GM21381 (cell line): ENCODE measurements around the gene MCM10.

ENCODE experiments used
- ATAC-seq: cut with Tn5 transposase; IDR thresholded peaks from one replicate; pipeline ENCODE4 v1.9.1; 2021; ENCODE audit warnings: mild to moderate bottlenecking, moderate library complexity; ENCODE audit not compliant: unreplicated experiment

The MCM10 gene

DNA sequence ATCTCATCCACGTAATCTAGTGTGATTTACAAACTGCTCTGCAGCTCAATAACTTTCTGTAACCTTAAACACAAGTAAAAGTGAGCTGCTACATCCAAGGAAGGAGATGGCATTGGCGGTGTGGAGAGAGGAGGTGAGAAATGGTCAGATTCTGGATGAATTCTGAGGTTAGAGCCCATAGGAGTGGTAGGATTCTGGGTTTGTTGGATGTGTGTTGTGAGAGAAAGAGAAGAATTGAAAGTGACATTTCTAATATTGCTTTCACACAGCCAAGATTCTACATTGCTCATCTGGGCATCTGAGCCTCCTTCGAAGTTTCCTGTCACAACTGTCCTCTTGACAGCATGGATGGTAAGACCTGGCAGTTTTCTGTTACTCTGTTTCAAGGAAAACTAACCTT lies 2.5 kb downstream of the MCM10 start:
- no peak for ATAC-seq

GRCh38 chr10:13165177-13165576 lies 3.8 kb downstream of the MCM10 start:
- ATAC-seq = no peak

GRCh38 chr10:13167568-13167967 lies 6.2 kb downstream of the MCM10 start:
- ATAC-seq = no peak

DNA sequence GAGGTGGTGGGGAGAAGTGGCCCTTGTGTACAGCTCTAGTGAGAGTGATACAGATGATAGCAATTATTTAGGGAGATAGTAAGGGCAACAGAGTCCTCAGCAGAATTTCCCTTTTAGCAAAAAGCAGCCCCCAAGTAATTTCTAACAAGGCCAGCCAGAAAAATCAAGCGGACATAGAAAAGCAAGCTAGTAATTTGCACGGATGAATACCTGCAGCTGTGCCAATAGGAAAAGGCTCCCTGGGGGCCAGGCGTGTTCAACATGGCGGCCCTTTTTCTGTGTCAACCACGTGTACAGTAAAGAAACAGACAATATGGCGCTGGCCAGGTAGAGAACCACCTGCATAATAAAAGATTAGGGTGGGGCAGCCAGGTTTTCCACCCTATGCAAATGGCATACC lies 7.4 kb downstream of the MCM10 start:
- no peak for ATAC-seq

GRCh38 chr10:13173616-13174015 lies 12.3 kb downstream of the MCM10 start:
- ATAC-seq = no peak

DNA sequence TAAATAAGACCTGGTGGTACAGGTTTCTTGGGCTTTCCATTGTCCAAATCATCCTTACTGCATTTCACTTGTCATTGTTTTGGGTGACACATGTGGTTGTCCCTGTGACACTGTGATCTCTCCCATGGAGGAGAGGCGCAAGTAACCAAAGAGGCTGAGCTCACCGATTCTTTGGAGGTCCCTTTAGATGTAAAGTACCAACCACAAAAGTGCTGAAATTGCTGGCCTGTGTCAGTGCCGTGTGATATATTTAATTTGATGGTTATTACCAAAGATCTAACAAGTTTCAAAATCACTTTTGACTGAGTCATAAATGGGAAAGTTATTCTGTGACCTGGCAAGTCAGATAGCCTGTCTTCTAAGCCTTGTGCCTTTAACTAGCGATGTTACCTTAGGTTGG lies 19.4 kb downstream of the MCM10 start:
- no peak for ATAC-seq

DNA sequence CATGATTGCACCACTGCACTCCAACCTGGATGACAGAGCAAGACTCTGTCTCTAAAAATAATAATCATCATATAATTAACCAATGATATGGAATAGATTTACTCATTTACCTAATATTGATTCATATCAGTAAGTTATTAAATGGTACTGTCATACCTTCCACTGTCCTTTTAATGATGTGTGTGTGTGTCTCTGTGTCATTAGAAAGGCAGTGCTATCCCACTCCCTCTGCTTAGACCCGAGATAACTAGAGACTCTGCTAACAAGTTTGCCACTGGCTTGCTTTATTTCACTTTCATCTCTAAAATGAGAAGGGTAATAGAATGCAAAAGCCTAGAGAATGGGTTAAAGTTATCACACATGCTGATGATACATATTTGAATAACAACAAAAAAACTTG lies 21.1 kb downstream of the MCM10 start:
- no peak for ATAC-seq

DNA sequence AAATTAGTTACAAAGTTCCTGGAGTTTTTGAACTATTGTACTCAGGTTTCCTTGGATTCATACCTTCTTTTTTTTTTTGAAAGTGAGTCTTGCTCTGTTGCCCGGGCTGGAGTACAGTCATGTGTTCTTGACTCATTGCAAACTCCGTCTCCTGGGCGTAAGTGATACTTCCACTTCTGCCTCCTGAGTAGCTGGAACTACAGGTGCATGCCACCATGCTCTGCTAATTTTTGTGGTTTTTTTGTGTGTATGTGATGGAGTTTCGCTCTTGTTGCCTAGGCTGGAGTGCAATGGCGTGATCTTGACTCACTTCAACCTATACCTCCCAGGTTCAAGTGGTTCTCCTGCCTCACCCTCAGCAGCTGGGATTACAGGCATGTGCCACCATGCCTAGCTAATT lies 22.3 kb downstream of the MCM10 start:
- peak; percentile 63 for ATAC-seq

DNA sequence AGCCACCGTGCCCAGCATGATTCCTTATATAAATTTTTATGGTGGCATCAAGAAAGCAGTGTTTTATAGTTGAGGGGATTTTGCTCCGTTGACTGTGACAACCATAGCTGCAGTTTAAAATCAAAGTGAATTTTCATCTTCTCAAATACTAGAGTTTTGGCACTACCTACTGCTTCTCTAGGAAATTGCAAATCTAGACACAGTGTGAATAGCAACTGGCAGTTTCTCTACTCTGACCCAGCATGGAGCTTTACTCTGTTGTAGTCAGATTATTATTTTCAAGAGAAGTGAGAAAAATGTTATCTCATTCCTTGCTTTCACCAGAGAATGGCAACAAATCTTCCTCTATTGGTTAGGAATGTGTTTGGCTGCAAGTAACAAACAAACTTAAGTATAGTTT lies 22.9 kb downstream of the MCM10 start:
- ATAC-seq = no peak

DNA sequence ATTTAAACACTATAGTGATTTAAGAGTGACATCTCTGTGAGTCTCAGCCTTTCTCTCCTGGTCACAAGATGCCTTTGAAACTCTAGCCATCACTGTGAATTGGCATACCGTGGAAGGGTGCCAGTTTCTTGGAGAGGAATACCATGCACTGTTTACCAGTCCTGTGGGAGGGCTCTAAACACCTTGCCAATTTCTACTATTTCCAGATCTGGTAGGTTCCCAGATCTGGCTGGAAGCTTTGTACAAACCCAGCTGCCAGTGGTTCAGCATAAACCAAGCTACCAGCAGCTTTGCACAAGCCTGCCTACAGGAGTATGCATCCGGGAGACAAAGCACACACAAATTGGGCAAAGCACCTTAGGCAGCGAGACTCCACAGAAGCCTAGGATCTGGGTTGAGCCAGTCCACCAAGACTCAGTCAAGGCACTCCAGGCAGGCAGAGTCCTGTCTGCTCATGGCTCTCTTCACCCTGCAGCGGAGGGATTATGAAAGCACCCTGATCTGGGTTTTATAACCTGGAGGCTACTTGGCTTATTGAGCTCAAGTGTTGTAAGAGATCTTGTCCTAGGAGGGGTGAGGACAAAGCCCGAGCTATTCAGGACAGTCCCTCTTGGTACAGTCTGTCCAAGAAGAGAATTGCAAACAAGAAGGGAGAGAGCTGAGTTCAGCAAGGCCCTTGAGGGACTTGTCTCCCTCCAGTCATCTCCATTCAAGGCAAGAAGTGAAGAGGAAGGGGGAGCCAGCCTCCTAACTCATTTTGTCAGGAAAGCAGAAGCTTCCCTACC lies 23.6 kb downstream of the MCM10 start:
- no peak for ATAC-seq

GRCh38 chr10:13187135-13187534 lies 25.8 kb downstream of the MCM10 start:
- ATAC-seq = no peak

- ATAC-seq = no peak
Measured at GRCh38 chr10:13188593-13188992, 27.2 kb downstream of the MCM10 start.

GRCh38 chr10:13189961-13190360 lies 28.6 kb downstream of the MCM10 start:
- no peak for ATAC-seq

DNA sequence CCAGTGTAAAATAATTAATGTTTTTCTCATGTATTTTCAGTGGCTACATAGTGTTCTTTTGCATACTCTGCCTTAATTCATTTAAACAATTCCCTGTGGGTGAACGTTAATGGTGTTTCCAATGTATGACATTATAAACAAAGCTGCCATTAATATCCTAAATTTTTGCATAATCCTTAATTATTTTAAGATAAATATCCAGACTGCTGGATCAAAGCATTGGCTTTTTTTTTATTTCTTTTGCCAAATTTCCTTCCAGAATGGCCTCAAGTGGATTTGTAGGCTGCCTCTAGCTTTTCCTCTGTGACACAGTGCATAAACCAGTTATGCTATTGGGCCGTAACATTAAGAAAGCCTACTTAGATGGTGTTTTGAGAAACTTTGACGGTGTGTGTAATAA lies 29.5 kb downstream of the MCM10 start:
- ATAC-seq = no peak

GRCh38 chr10:13191362-13191761 lies 30.0 kb downstream of the MCM10 start:
- ATAC-seq = no peak

DNA sequence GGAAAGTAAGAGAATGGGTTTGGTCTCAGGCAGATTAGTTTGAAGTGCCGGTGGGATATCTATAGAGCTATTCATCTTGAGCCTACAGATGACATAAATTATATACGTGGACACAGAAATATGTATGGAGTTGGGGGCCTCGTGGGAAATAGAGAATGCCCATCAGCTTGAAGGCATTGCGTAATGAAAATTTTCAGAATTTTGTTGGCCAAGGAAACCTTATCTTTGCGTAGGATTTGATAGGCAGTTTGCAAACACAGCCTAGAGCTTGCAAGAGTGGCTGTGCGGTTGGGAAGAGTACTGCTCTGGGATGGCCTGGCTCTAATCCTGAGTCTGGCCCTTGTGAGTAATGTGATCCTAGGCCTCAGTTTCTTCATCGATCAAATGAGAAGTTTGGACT lies 32.3 kb downstream of the MCM10 start:
- ATAC-seq = no peak

DNA sequence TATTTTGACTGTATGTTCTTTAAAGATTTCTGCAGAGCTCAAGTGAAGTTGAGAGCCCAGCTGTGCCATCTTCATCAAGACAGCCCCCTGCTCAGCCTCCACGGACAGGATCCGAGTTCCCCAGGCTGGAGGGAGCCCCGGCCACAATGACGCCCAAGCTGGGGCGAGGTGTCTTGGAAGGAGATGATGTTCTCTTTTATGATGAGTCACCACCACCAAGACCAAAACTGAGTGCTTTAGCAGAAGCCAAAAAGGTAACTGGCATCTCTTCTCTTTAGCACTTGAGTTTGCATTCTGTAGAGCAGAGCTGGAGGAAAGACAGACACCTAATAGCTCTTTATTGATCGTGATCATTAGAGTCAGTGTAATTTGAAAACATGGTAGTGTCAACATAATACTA lies 33.7 kb downstream of the MCM10 start:
- ATAC-seq = no peak

GRCh38 chr10:13201132-13201531 lies 39.8 kb downstream of the MCM10 start:
- no peak for ATAC-seq

- ATAC-seq = no peak
Measured at GRCh38 chr10:13206091-13206490, 44.7 kb downstream of the MCM10 start.

DNA sequence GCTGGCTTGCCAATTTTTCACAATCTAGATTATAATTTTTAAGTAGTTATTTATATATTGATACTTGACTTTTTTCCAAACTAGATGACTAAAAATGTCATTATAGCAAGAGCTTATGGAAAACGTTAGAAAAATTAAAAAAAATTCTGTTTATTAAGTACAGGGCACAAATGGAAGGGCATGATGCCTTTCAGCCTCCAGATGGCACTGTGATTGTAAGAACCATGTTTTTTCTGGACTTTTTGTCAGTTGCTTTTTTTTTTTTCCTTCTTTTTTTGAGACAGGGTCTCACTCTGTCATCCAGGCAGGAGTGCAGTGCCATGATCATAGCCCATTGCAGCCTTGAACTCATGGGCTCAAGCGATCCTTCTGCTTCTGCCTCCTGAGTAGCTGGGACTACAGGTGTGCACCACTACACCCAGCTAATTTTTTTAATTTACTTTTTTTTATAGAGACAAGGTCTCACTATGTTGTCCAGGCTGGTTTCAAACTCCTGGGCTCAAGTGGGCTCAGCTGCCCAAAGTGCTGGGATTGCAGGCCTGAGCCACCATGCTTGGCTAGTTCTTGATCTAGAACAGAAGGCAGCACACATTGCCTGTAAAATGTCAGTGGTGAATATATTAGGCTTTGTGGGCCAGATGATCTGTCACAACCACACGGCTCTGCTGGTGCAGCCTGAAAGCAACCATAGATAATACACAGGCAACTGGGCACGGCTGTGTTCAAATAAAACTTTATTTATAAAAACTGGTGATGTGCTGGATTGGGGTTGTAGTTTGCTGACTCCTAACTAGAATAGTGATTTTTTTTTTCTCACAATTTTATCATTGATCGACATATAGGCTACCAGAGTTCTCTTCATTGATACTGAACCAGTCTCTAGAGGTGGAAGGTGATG lies 45.4 kb downstream of the MCM10 start:
- ATAC-seq = no peak

GRCh38 chr10:13213163-13213562 lies 51.8 kb downstream of the MCM10 start:
- ATAC-seq = no peak

DNA sequence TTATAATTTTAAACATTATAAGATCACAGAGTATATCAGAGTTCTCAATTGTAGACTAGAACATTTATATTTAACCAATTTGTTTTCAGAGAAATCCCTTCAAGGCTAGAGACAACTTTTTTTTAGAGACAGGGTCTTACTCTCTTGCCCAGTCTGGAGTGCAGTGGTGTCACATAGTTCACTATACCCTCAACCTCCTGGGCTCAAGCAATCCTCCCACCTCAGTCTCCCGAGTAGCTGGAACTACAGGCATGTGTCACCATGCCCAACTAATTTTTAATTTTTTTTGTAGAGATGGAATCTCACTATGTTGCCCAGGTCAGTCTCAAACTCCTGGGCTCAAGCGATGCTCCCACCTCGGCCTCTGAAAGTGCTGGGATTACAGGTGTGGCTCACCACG lies 57.5 kb downstream of the MCM10 start:
- no peak for ATAC-seq
